GM12878 (cell line): ENCODE data around the gene ERFL. TPM values are rescaled to one million over a fixed set of nuclear protein-coding genes. Genes with fewer than 3 reads are reported as not detected.

Experiments used
- BHLHE40 ChIP-seq, 2 experiments: fragments of 450-650 bp in 1 of 2; IDR thresholded peaks; 2 replicates each; pipeline ENCODE4 v1.6.1; 2011 to 2017; ENCODE audit warnings: low read depth in 2 of 2, borderline replicate concordance in 1 of 2, improper control_type of control experiment in 1 of 2, low read length in 1 of 2, mild to moderate bottlenecking in 1 of 2
- CBFB ChIP-seq: IDR thresholded peaks from 2 replicates; pipeline ENCODE4 v1.6.1; 2016; ENCODE audit warnings: antibody characterized with exemption, low read depth
- CEBPB ChIP-seq, 2 experiments: fragments of 150-350 bp in 1 of 2; IDR thresholded peaks; 2 replicates each; pipeline ENCODE4 v1.6.1; 2012 to 2014; ENCODE audit warnings: low read depth in 2 of 2, low read length in 2 of 2, borderline replicate concordance in 1 of 2, inconsistent platforms in 1 of 2
- CHD2 ChIP-seq: IDR thresholded peaks from 2 replicates; pipeline ENCODE4 v1.6.1; 2011; ENCODE audit warnings: low read depth, low read length, improper control_type of control experiment, borderline replicate concordance
- CREB1 ChIP-seq: IDR thresholded peaks from 2 replicates; pipeline ENCODE4 v1.6.1; 2012; ENCODE audit warnings: low read depth, mild to moderate bottlenecking, inconsistent platforms
- CTCF ChIP-seq, 3 experiments: IDR thresholded peaks in 2 of 3; conservative IDR thresholded peaks in 1 of 3; 2 replicates each; pipeline ENCODE4 v1.5.1; 2011; ENCODE audit warnings: low read depth in 3 of 3, low read length in 3 of 3, mild to moderate bottlenecking in 3 of 3, control low read depth in 2 of 3, moderate library complexity in 2 of 3, inconsistent platforms in 1 of 3, mixed read lengths in 1 of 3; ENCODE audit not compliant: control insufficient read depth in 2 of 3, insufficient read depth in 1 of 3; ENCODE audit errors: extremely low read depth in 1 of 3
- E2F8 ChIP-seq: fragments of 450-650 bp; IDR thresholded peaks from 2 replicates; pipeline ENCODE4 v1.6.1; 2018; ENCODE audit warnings: mild to moderate bottlenecking, low read depth, moderate library complexity; ENCODE audit not compliant: partially characterized antibody
- GABPA ChIP-seq: IDR thresholded peaks from 2 replicates; pipeline ENCODE4 v1.6.1; 2014; ENCODE audit warnings: antibody characterized with exemption, low read depth, mild to moderate bottlenecking, inconsistent platforms
- GATAD2B ChIP-seq: fragments of 450-650 bp; conservative IDR thresholded peaks from 2 replicates; pipeline ENCODE4 v1.6.1; 2017; ENCODE audit warnings: low read depth, mild to moderate bottlenecking, moderate library complexity
- KDM1A ChIP-seq: fragments of 200-600 bp; sonication (generic); IDR thresholded peaks from 2 replicates; pipeline ENCODE4 v1.6.1; 2016; ENCODE audit warnings: borderline replicate concordance
- MAX ChIP-seq: IDR thresholded peaks from 2 replicates; pipeline ENCODE4 v1.6.1; 2012; ENCODE audit warnings: low read depth, low read length, improper control_type of control experiment
- MYB ChIP-seq: fragments of 150-350 bp; IDR thresholded peaks from 2 replicates; pipeline ENCODE4 v1.6.1; 2014; ENCODE audit warnings: mild to moderate bottlenecking, low read depth, low read length, borderline replicate concordance
- NBN ChIP-seq: fragments of 450-650 bp; IDR thresholded peaks from 2 replicates; pipeline ENCODE4 v1.6.1; 2016
- NFIC ChIP-seq: IDR thresholded peaks from 2 replicates; pipeline ENCODE4 v1.6.1; 2012; ENCODE audit warnings: low read depth, mild to moderate bottlenecking, inconsistent platforms, low read length, moderate library complexity
- NFXL1 ChIP-seq: fragments of 450-650 bp; IDR thresholded peaks from 2 replicates; pipeline ENCODE4 v1.6.1; 2017; ENCODE audit warnings: antibody characterized with exemption, mild to moderate bottlenecking, borderline replicate concordance
- NKRF ChIP-seq: fragments of 450-650 bp; conservative IDR thresholded peaks from 2 replicates; pipeline ENCODE4 v1.6.1; 2017; ENCODE audit warnings: mild to moderate bottlenecking, moderate library complexity
- NRF1 ChIP-seq: conservative IDR thresholded peaks from 2 replicates; pipeline ENCODE4 v1.6.1; 2011; ENCODE audit warnings: mild to moderate bottlenecking, low read depth, low read length, improper control_type of control experiment
- RBBP5 ChIP-seq: fragments of 200-600 bp; sonication (generic); conservative IDR thresholded peaks from 2 replicates; pipeline ENCODE4 v1.6.1; 2016
- SREBF1 ChIP-seq: IDR thresholded peaks from 2 replicates; pipeline ENCODE4 v1.6.1; 2012; ENCODE audit warnings: mild to moderate bottlenecking, low read length
- STAT3 ChIP-seq: IDR thresholded peaks from 2 replicates; pipeline ENCODE4 v1.6.1; 2011; ENCODE audit warnings: low read depth, low read length, improper control_type of control experiment
- YBX1 ChIP-seq: fragments of 450-650 bp; IDR thresholded peaks from 2 replicates; pipeline ENCODE4 v1.6.1; 2016; ENCODE audit warnings: antibody characterized with exemption
- ZNF207 ChIP-seq: fragments of 450-650 bp; IDR thresholded peaks from 2 replicates; pipeline ENCODE4 v1.6.1; 2014; ENCODE audit warnings: antibody characterized with exemption, mild to moderate bottlenecking, borderline replicate concordance
- ZNF217 ChIP-seq: fragments of 450-650 bp; IDR thresholded peaks from 2 replicates; pipeline ENCODE4 v1.6.1; 2017; ENCODE audit warnings: antibody characterized with exemption, mild to moderate bottlenecking
- polyA plus RNA-seq, 11 experiments: library from polyadenylated mRNA; depleted of rRNA in 4 of 11; unstranded in 6 of 11; stranded (reverse) in 5 of 11; fragments of >200 nt; fragmentation: Nextera tagmentation in 4 of 11; fragmentation: Illumina TruSeq in 1 of 11; extraction: Ambion mirVana in 4 of 11; extraction: Trizol in 1 of 11; gene quantifications; 1 replicate in 1 of 11; 2 replicates in 10 of 11; pipeline versions ENCODE4 v1.2.1 to v1.2.3, GENCODE V29; 2011 to 2016; ENCODE audit warnings: inconsistent platforms in 2 of 11, missing spikeins in 2 of 11, low read depth in 1 of 11
- total RNA-seq, 4 experiments: library from RNA; depleted of rRNA in 3 of 4; stranded (reverse); fragments of >200 nt in 3 of 4; fragmentation: Illumina TruSeq in 1 of 4; extraction: Trizol in 1 of 4; gene quantifications; 2 replicates each; pipeline versions ENCODE4 v1.2.1 to v1.2.3, GENCODE V29; 2013 to 2021

The ERFL gene
- total and polyA plus RNA-seq, 10 of the 15 experiments (the other 5 are each of a cell fraction or from before 2014, with no cell fraction given), result 0.04 to 0.10 (median 0.05) TPM; not detected in 7

- TF ChIP-seq MAX, result 0 out of 2 replicates have a peak, but pooled peaks have one; percentile 44
- TF ChIP-seq CBFB, result peak; percentile 96
- TF ChIP-seq ZNF207, result no peak
- peak; percentile 64 for TF ChIP-seq CREB1
- TF ChIP-seq STAT3, result no peak; the same call in 1 of the 2 replicates
- TF ChIP-seq NFIC, result peak; percentile 80; the same call in 1 of the 2 replicates
- no peak for TF ChIP-seq NFXL1
- peak; percentile 72; the same call in 1 of the 2 replicates for TF ChIP-seq GABPA
- peak; percentile 72 for TF ChIP-seq MYB
- TF ChIP-seq CHD2, result peak; percentile 89
- no peak for TF ChIP-seq RBBP5
- TF ChIP-seq BHLHE40 (IDR thresholded peaks at IDR 0.05; ENCODE audit: borderline replicate concordance in 1 of 2, low read depth in 2 of 2, low read length in 1 of 2), result peak; percentile 79 to 89
- TF ChIP-seq GATAD2B, result peak; percentile 78
- no peak for TF ChIP-seq E2F8
- TF ChIP-seq YBX1, result no peak
- no peak for TF ChIP-seq NRF1
- no peak for TF ChIP-seq CEBPB (IDR thresholded peaks at IDR 0.05; ENCODE audit: borderline replicate concordance in 1 of 2, low read depth in 2 of 2, low read length in 2 of 2)
- TF ChIP-seq NBN, result peak; percentile 90
- TF ChIP-seq KDM1A, result no peak
- no peak for TF ChIP-seq CTCF (IDR thresholded peaks at IDR 0.05 in 2 of 3, conservative IDR thresholded peaks at IDR 0.05 in 1 of 3; ENCODE audit: control insufficient read depth in 2 of 3, extremely low read depth in 1 of 3, insufficient read depth in 1 of 3, low read depth in 3 of 3, low read length in 3 of 3)
- no peak for TF ChIP-seq SREBF1
- no peak for TF ChIP-seq ZNF217
- 0 out of 2 replicates have a peak, but pooled peaks have one; percentile 20 for TF ChIP-seq NKRF
Measured at GRCh38 chr19:41876847-41877832, 51.1 kb downstream of the ERFL start, which contains the start of gene CD79A (continued).
